ENCODE results near the gene SLC12A2.
A peak's percentile ranks its signal among the peaks of the same experiment; 100 is the strongest.

Gene SLC12A2

GRCh38 chr5:128083811-128084227, 253 bp downstream of the SLC12A2 start:
- TF ChIP-seq, protein P1, sequence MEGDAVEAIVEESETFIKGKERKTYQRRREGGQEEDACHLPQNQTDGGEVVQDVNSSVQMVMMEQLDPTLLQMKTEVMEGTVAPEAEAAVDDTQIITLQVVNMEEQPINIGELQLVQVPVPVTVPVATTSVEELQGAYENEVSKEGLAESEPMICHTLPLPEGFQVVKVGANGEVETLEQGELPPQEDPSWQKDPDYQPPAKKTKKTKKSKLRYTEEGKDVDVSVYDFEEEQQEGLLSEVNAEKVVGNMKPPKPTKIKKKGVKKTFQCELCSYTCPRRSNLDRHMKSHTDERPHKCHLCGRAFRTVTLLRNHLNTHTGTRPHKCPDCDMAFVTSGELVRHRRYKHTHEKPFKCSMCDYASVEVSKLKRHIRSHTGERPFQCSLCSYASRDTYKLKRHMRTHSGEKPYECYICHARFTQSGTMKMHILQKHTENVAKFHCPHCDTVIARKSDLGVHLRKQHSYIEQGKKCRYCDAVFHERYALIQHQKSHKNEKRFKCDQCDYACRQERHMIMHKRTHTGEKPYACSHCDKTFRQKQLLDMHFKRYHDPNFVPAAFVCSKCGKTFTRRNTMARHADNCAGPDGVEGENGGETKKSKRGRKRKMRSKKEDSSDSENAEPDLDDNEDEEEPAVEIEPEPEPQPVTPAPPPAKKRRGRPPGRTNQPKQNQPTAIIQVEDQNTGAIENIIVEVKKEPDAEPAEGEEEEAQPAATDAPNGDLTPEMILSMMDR (conservative IDR thresholded peaks at IDR 0.05), result peak; percentile 49
- peak overlapping the region; percentile 86 for H3K27ac ChIP-seq

DNA sequence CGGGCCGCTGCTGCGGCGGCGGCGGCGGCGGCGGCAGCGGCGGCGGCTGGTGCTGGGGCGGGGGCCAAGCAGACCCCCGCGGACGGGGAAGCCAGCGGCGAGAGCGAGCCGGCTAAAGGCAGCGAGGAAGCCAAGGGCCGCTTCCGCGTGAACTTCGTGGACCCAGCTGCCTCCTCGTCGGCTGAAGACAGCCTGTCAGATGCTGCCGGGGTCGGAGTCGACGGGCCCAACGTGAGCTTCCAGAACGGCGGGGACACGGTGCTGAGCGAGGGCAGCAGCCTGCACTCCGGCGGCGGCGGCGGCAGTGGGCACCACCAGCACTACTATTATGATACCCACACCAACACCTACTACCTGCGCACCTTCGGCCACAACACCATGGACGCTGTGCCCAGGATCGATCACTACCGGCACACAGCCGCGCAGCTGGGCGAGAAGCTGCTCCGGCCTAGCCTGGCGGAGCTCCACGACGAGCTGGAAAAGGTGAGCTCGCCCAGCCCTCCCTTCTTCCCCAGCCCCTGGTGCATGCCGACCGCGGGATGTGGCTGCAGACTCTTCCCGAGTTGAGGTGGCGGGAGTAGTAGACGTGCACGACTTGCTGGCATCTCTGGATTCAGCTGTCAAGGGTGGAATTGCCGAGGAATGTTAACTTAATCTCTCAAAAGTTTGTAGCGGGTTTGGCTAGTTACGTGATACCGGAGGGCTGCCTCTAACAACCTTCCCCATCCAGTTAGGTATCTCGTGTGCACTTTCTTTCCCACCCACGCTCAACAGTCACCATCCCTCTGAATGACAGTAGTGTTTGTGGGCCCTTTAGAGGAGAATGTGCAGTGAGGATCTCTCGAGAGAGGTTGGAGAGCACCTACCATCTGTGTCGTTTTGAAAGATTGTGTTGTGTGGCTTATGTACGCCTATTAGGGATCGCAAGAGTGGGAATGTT, 932 bp downstream of the SLC12A2 start:
- TF ChIP-seq, protein P1 (conservative IDR thresholded peaks at IDR 0.05), result no peak
- H3K27ac ChIP-seq, result peak overlapping the region; percentile 86

DNA sequence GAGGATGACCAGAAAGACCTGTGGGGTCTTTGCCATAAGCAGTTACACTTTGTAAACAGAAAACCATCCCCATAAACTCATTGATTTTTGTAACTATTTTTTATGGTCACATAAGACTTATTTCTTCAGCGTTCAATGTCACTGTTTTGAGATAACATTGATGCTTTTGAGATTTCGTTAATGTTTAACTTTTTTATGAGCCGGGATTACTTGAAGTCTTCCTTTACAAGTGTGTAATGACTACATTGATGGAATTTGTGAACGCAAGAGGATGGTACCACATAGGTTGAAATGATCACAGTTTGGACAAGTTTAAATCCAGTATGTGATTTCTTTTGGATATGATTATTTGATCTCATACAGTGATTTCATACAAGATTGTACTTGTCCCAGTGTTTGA, 1.8 kb downstream of the SLC12A2 start:
- H3K27ac ChIP-seq, result peak overlapping the region; percentile 86
- TF ChIP-seq, protein P1 (conservative IDR thresholded peaks at IDR 0.05), result no peak

DNA sequence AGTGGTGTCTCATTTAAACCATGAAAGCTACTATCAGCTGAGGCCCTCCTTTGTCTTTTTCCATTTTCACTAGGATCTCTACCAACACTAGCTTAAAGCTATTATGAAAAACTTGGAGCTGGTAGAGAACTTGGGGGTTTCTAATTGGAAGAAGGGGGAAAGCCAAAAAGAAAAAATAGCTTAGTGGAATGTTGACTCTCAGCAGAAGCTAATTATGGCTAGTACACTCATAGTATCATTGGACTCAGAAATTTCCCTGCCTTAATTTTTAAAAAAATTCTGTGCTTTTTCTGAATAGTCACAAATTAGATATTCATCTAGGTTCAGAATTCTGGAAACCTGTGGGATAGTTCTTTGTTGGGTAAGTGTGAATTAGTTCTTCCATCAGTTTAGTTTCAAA, 8.0 kb downstream of the SLC12A2 start:
- no peak overlapping the region for H3K27ac ChIP-seq
- TF ChIP-seq, protein P1 (conservative IDR thresholded peaks at IDR 0.05), result no peak

DNA sequence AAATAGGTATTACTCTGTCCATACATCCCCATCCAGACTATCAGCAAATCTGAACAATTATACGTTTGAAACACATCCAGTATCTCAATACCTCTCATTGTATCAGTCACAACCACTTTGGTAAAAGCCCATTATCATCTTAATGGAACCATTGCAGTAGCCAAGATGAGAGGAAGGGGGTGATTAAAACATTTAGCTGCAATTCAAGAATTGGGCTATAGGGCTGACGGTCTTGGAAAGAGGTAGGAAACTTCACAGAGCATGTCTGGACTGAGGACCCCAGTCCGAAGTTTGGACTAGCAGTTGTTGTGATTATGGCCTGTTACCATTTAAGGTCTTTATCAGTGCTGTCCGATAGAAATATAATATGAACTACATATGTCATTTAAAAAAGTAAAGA, 8.6 kb downstream of the SLC12A2 start:
- TF ChIP-seq, protein P1 (conservative IDR thresholded peaks at IDR 0.05), result no peak
- no peak overlapping the region for H3K27ac ChIP-seq

- H3K27ac ChIP-seq, result no peak overlapping the region
- TF ChIP-seq, protein P1 (conservative IDR thresholded peaks at IDR 0.05), result no peak
Observed at GRCh38 chr5:128093368-128093767, 9.8 kb downstream of the SLC12A2 start.

GRCh38 chr5:128097224-128097623, 13.7 kb downstream of the SLC12A2 start:
- H3K27ac ChIP-seq, result no peak overlapping the region
- TF ChIP-seq, protein P1 (conservative IDR thresholded peaks at IDR 0.05), result no peak
